Right atrium auricular region (tissue), 2 donors: Measurements from ENCODE around the gene DMRTA2. TPM values are rescaled to one million over a fixed set of nuclear protein-coding genes. Genes with fewer than 3 reads are reported as not detected.

Experiments
- DNase-seq: peaks from one replicate; pipeline ENCODE4 v3.0.0-alpha.2; 2019; ENCODE audit warnings: low spot score
- H3K27ac ChIP-seq, 2 donors: fragments of 200-600 bp; sonication (generic); 1 replicate in 1 of 2; 2 replicates in 1 of 2; pipeline ENCODE4 v1.5.1; 2016 to 2019
- H3K27me3 ChIP-seq, 2 donors: fragments of 200-600 bp; sonication (generic); one replicate each; pipeline versions ENCODE4 v1.5.1 to v1.6.0; 2017 to 2019
- H3K36me3 ChIP-seq: fragments of 200-600 bp; sonication (generic); one replicate; pipeline ENCODE4 v1.5.1; 2016
- H3K4me1 ChIP-seq, 2 donors: fragments of 200-600 bp; sonication (generic); one replicate each; pipeline versions ENCODE4 v1.5.1 to v1.6.0; 2017 to 2019
- H3K4me3 ChIP-seq, 2 donors: fragments of 200-600 bp; sonication (generic); 1 replicate in 1 of 2; 2 replicates in 1 of 2; pipeline ENCODE4 v1.5.1; 2017 to 2019; ENCODE audit warnings: mild to moderate bottlenecking in 1 of 2, moderate library complexity in 1 of 2
- H3K9me3 ChIP-seq, 2 donors: fragments of 200-600 bp; sonication (generic); one replicate each; pipeline ENCODE4 v1.5.1; 2019
- CTCF ChIP-seq, 2 donors: fragments of 200-600 bp; sonication (generic); IDR thresholded peaks; one replicate each; pipeline ENCODE4 v1.5.1; 2019; ENCODE audit warnings: antibody characterized with exemption in 2 of 2
- total RNA-seq, 2 donors: library from RNA; depleted of rRNA; stranded (reverse); fragments of >200 nt; gene quantifications; one replicate each; pipeline ENCODE4 v1.1.0, GENCODE V29; 2016

DMRTA2 gene
- total RNA-seq, 2 donors from 2014 or later, result not detected

GRCh38 chr1:50452700-50453099, 29.5 kb upstream of the DMRTA2 start:
- Histone ChIP-seq H3K27me3 (no peaks in the 10 kb centered on the region), H3K4me3 (no peak overlapping the region), H3K9me3 (no peaks in the 10 kb centered on the region), H3K4me1 (no peaks in the 10 kb centered on the region), H3K36me3 (no peaks in the 10 kb centered on the region), H3K27ac (no peak overlapping the region)
- DNase-seq, result no peak
- TF ChIP-seq CTCF (IDR thresholded peaks at IDR 0.05), result no peak

- no peak overlapping the region for H3K4me3 ChIP-seq
- H3K36me3 ChIP-seq, result no peaks in the 10 kb centered on the region
- no peak overlapping the region for H3K27ac ChIP-seq
- no peaks in the 10 kb centered on the region for H3K9me3 ChIP-seq
- no peaks in the 10 kb centered on the region for H3K27me3 ChIP-seq
- DNase-seq, result no peak
- H3K4me1 ChIP-seq, result no peaks in the 10 kb centered on the region
- no peak for TF ChIP-seq CTCF (IDR thresholded peaks at IDR 0.05)
Observed at GRCh38 chr1:50450861-50451653, 27.8 kb upstream of the DMRTA2 start.

DNA sequence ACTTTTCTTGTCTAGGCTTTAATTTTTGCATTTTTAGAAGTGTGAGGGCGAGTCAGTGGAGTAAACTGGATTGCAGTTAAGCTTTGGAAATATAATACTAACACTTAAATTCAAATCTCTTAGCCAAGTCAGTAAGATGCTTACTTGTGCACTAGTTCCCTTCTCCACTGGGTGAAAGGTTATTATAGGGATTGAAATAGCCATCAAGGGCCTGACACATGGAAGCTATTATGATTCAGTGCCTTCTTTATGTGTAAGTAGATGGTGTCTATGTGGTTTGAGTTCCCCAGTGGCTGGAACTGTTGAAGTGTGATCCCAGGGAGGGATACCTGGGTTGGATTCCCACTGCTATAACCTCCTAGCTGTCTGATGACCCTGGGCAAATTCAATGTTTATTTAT, 24.7 kb upstream of the DMRTA2 start:
- Histone ChIP-seq H3K4me3 (no peak overlapping the region), H3K27ac (no peak overlapping the region), H3K36me3 (no peaks in the 10 kb centered on the region), H3K27me3 (no peaks in the 10 kb centered on the region), H3K9me3 (no peaks in the 10 kb centered on the region), H3K4me1 (no peaks in the 10 kb centered on the region)
- TF ChIP-seq CTCF (IDR thresholded peaks at IDR 0.05), result no peak
- no peak for DNase-seq

GRCh38 chr1:50441183-50441582, 17.9 kb upstream of the DMRTA2 start:
- Histone ChIP-seq H3K9me3 (no peaks in the 10 kb centered on the region), H3K27ac (no peak overlapping the region), H3K27me3 (no peaks in the 10 kb centered on the region), H3K36me3 (peaks cover 7% of the 10 kb centered on the region), H3K4me3 (no peak overlapping the region), H3K4me1 (no peaks in the 10 kb centered on the region)
- no peak for DNase-seq
- no peak for TF ChIP-seq CTCF (IDR thresholded peaks at IDR 0.05)

GRCh38 chr1:50438945-50439344, 15.7 kb upstream of the DMRTA2 start:
- TF ChIP-seq CTCF (IDR thresholded peaks at IDR 0.05), result no peak

GRCh38 chr1:50436489-50436888, 13.2 kb upstream of the DMRTA2 start:
- no peaks in the 10 kb centered on the region for H3K9me3 ChIP-seq
- no peak overlapping the region for H3K27ac ChIP-seq
- peaks cover 7% of the 10 kb centered on the region for H3K36me3 ChIP-seq
- H3K4me1 ChIP-seq, result no peaks in the 10 kb centered on the region
- TF ChIP-seq CTCF (IDR thresholded peaks at IDR 0.05), result no peak
- H3K4me3 ChIP-seq, result no peak overlapping the region
- no peak for DNase-seq
- H3K27me3 ChIP-seq, result no peaks in the 10 kb centered on the region

More at GRCh38 chr1:50438945-50439344, 15.7 kb upstream of the DMRTA2 start:
- no peaks in the 10 kb centered on the region for H3K4me1 ChIP-seq
- H3K4me3 ChIP-seq, result no peak overlapping the region
- DNase-seq, result no peak
- H3K27me3 ChIP-seq, result no peaks in the 10 kb centered on the region
- peaks cover 7% of the 10 kb centered on the region for H3K36me3 ChIP-seq
- no peak overlapping the region for H3K27ac ChIP-seq
- H3K9me3 ChIP-seq, result no peaks in the 10 kb centered on the region
